Testis (tissue), 3 donors: ENCODE measurements around the gene PLLP. TPM values are rescaled to one million over a fixed set of nuclear protein-coding genes. Genes with fewer than 3 reads are reported as not detected.

Experiments used
- DNase-seq: peaks from one replicate; pipeline ENCODE4 v3.0.0-alpha.2; 2019
- H3K27ac ChIP-seq, 2 donors: fragments of 200-600 bp; sonication (generic); one replicate each; pipeline ENCODE4 v1.5.1; 2019
- H3K27me3 ChIP-seq: fragments of 200-600 bp; sonication (generic); one replicate; pipeline ENCODE4 v1.5.1; 2019
- H3K36me3 ChIP-seq: fragments of 200-600 bp; sonication (generic); one replicate; pipeline ENCODE4 v1.5.1; 2017; ENCODE audit warnings: low read depth; ENCODE audit errors: missing control alignments
- H3K4me1 ChIP-seq: fragments of 200-600 bp; sonication (generic); one replicate; pipeline ENCODE4 v1.5.1; 2019
- H3K4me3 ChIP-seq, 2 donors: fragments of 200-600 bp; sonication (generic); one replicate each; pipeline ENCODE4 v1.5.1; 2017 to 2019
- H3K9me3 ChIP-seq: fragments of 200-600 bp; sonication (generic); one replicate; pipeline ENCODE4 v1.5.1; 2017
- POLR2A ChIP-seq: fragments of 450-650 bp; IDR thresholded peaks from one replicate; pipeline ENCODE4 v1.6.1; 2017; ENCODE audit warnings: antibody characterized with exemption, mild to moderate bottlenecking, moderate library complexity
- WGBS, 2 donors: methylation state at CpG; one replicate each; pipeline ENCODE4 v1.1.5; 2018; 5-methylcytosine and 5-hydroxymethylcytosine counted together
- intact Hi-C: fragments of 100-400 bp; cut with DNase I; formaldehyde crosslinking; loops from one replicate; pipeline ENCODE4 v1.15.1; 2023; ENCODE audit warnings: low total_unique reads
- polyA plus RNA-seq: library from polyadenylated mRNA; stranded (reverse); fragments of 350-450 nt; fragmentation: Illumina TruSeq; extraction: RNeasy Lipid Tissue Mini Kit (QIAGEN cat#74804); gene quantifications from one replicate; pipeline ENCODE4 v1.2.3, GENCODE V29; 2014; ENCODE audit warnings: low read depth, low replicate concordance; ENCODE audit not compliant: insufficient read depth
- total RNA-seq, 2 donors: library from RNA; depleted of rRNA; stranded (reverse); fragments of >200 nt; gene quantifications; one replicate each; pipeline ENCODE4 v1.2.3, GENCODE V29; 2016
- TF ChIP-seq, protein P1 (sequence below), 3 experiments: fragments of 450-650 bp in 2 of 3; fragments of 200-600 bp in 1 of 3; sonication (generic) in 1 of 3; IDR thresholded peaks; one replicate each; pipeline ENCODE4 v1.5.1; 2016 to 2019; ENCODE audit warnings: antibody characterized with exemption in 3 of 3, mild to moderate bottlenecking in 2 of 3, moderate library complexity in 1 of 3

The PLLP gene
- total and polyA plus RNA-seq, 3 donors from 2014 or later = 15.0 to 39.4 (median 36.1) TPM

- intact Hi-C loops = loop anchor here (10.0 kb wide), 2 partner anchors 70 to 220 kb away; partner anchors contain the start of gene CX3CL1
- DNase-seq = peak; percentile 41
- TF ChIP-seq, protein P1, sequence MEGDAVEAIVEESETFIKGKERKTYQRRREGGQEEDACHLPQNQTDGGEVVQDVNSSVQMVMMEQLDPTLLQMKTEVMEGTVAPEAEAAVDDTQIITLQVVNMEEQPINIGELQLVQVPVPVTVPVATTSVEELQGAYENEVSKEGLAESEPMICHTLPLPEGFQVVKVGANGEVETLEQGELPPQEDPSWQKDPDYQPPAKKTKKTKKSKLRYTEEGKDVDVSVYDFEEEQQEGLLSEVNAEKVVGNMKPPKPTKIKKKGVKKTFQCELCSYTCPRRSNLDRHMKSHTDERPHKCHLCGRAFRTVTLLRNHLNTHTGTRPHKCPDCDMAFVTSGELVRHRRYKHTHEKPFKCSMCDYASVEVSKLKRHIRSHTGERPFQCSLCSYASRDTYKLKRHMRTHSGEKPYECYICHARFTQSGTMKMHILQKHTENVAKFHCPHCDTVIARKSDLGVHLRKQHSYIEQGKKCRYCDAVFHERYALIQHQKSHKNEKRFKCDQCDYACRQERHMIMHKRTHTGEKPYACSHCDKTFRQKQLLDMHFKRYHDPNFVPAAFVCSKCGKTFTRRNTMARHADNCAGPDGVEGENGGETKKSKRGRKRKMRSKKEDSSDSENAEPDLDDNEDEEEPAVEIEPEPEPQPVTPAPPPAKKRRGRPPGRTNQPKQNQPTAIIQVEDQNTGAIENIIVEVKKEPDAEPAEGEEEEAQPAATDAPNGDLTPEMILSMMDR (IDR thresholded peaks at IDR 0.05) = no peak
- TF ChIP-seq POLR2A = no peak
- peak overlapping the region; percentile 50 to 86 for H3K27ac ChIP-seq
- 79 to 80% methylated on average over 16 of the region's 16 CpGs for WGBS, 2 donors
- no peak overlapping the region for H3K4me3 ChIP-seq
- no peaks in the 10 kb centered on the region for H3K36me3 ChIP-seq
- no peaks in the 10 kb centered on the region for H3K9me3 ChIP-seq
- H3K4me1 ChIP-seq = peaks cover 20% of the 10 kb centered on the region
- H3K27me3 ChIP-seq = no peaks in the 10 kb centered on the region
These were observed 19.9 kb upstream of the PLLP start for GRCh38 chr16:57304169-57305061.

GRCh38 chr16:57303910-57304168, 19.4 kb upstream of the PLLP start:
- WGBS, 2 donors = 87 to 89% methylated on average over 4 of the region's 4 CpGs
- no peak overlapping the region for H3K4me3 ChIP-seq
- no peak for TF ChIP-seq POLR2A
- TF ChIP-seq, protein P1 (IDR thresholded peaks at IDR 0.05) = no peak
- intact Hi-C loops = loop anchor here (10.0 kb wide), 2 partner anchors 71 to 221 kb away; partner anchors contain the start of gene CX3CL1
- H3K9me3 ChIP-seq = no peaks in the 10 kb centered on the region
- DNase-seq = no peak
- no peaks in the 10 kb centered on the region for H3K36me3 ChIP-seq
- peaks cover 26% of the 10 kb centered on the region for H3K4me1 ChIP-seq
- no peaks in the 10 kb centered on the region for H3K27me3 ChIP-seq
- H3K27ac ChIP-seq = peak overlapping the region; percentile 50 to 86

GRCh38 chr16:57303021-57303909, 18.8 kb upstream of the PLLP start:
- Histone ChIP-seq H3K4me3 (no peak overlapping the region), H3K27ac (peak overlapping the region in 1 of 2 donors; percentile 86), H3K9me3 (no peaks in the 10 kb centered on the region), H3K4me1 (peaks cover 29% of the 10 kb centered on the region), H3K27me3 (no peaks in the 10 kb centered on the region), H3K36me3 (no peaks in the 10 kb centered on the region)
- WGBS, 2 donors = 89 to 94% methylated on average over 4 of the region's 4 CpGs
- intact Hi-C loops = loop anchor here (10.0 kb wide), 2 partner anchors 72 to 222 kb away; partner anchors contain the start of gene CX3CL1
- DNase-seq = no peak
- TF ChIP-seq POLR2A = no peak
- TF ChIP-seq, protein P1 (IDR thresholded peaks at IDR 0.05) = no peak

GRCh38 chr16:57301126-57301817, 16.8 kb upstream of the PLLP start:
- Histone ChIP-seq H3K4me3 (peak overlapping the region; percentile 51 to 58), H3K36me3 (no peaks in the 10 kb centered on the region), H3K4me1 (peaks cover 29% of the 10 kb centered on the region), H3K27me3 (no peaks in the 10 kb centered on the region), H3K27ac (peak overlapping the region in 1 of 2 donors; percentile 71), H3K9me3 (no peaks in the 10 kb centered on the region)
- TF ChIP-seq POLR2A = no peak
- TF ChIP-seq, protein P1 (IDR thresholded peaks at IDR 0.05) = no peak
- intact Hi-C loops = loop anchor here (2.0 to 10.0 kb wide), 3 partner anchors 74 to 224 kb away; partner anchors contain the start of gene CX3CL1
- 32 to 35% methylated on average over 18 to 19 of the region's 19 CpGs for WGBS, 2 donors
- DNase-seq = peak; percentile 18
